ENCODE data around the gene CHL1.

The CHL1 gene

GRCh38 chr3:418239-418929 lies 221.8 kb downstream of the CHL1 start:
- DNase-seq: no peak

- DNase-seq: no peak
Measured at GRCh38 chr3:420584-420983, 224.0 kb downstream of the CHL1 start.

- DNase-seq: no peak
Measured at GRCh38 chr3:425079-425478, 228.5 kb downstream of the CHL1 start.

GRCh38 chr3:426072-426471 lies 229.5 kb downstream of the CHL1 start:
- no peak for DNase-seq

- DNase-seq: no peak
Measured at GRCh38 chr3:427128-427527, 230.6 kb downstream of the CHL1 start.

DNA sequence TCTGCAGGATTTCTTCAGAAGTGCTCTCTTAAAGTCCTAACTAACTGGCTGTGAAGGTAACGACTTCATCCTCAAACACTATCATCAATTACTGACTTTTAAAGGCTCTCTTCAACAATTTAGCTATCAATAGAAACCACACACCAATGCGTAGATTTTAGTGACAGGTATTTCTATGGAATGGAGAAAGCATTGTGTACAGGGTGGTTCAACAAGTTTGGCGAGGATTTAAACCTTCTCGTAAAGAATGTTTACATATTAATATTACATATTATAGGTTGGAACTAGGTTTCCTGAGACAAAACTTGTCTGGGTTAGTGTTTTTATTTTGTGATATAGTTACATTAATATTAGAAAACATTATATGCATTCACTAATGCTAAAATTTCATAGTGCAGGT lies 233.6 kb downstream of the CHL1 start:
- no peak for DNase-seq

GRCh38 chr3:435161-435560 lies 238.6 kb downstream of the CHL1 start:
- DNase-seq: no peak

DNA sequence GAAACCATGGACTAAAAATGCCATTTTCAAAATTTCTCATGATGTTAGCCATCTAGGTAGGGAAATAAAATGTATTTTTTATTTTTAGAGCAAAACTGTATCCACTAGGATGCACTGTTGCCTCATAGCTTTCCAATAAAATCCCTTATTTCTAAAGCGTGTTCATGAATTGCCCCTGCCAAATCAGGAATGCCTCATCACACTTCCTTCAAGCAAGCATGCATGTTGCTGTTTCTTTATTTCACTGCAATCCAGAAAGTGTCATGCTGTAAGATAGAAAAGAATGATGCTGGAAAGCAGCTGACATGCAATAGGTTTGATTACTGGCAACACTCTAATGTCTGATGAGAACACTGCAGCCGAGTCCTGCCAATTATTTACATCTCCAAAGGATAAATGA lies 239.5 kb downstream of the CHL1 start:
- DNase-seq: no peak

DNA sequence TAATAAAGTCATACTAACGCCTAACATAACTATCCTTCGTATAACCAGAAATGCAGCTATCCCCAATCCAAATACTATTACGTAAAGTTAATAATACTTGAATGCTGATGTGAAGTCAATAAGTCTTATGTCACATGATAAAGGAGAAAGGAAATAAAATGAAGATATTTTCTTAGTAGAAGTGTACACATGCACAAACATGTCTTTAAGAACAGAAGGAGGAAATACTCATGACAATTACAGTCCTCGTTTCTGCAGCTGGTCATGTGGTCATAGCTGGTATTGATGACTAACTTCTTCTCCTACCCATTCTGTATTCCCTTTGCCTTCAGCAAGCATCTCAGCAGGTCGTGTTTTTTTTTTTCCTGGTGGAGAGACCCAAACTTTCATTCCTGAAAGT lies 244.3 kb downstream of the CHL1 start:
- no peak for DNase-seq

DNA sequence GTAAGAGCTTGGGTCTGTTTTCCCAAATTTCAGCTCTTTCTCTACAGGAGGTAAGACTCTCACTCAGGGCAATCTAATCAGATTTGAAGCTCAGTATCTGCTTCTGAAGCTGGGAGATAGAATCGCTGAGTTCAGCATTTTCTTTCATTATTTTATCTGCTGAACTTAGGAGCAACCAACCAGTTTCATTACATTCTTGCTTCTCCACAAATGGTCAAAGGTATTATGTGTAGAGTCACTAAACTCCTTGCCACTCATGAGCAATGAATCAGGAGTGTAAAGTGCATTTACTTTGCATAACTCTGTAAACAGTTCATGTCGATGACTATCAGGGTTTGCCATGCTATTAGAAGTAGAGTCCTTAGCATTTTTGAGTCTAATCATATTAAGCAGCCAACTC lies 249.4 kb downstream of the CHL1 start:
- no peak for DNase-seq

GRCh38 chr3:447671-448070 lies 251.1 kb downstream of the CHL1 start:
- DNase-seq: no peak

DNA sequence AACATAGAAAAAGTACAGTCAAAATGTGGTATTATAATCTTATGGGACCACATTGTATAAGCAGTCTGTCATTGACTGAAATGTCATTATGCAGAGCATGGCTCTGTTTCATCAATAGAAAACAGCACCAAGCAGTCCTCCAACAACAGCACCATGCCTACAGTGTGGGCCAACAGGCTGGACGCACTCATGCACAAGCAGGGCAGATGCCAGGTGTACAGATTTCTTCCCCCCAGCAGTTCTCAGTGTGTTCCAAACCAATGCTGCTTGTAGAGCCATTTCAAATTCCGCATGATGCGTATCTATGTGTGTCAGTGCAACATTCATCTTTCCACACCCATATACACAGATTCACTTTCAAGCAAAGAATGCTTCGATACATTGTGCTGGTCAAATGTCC lies 253.1 kb downstream of the CHL1 start:
- DNase-seq: no peak

- no peak for DNase-seq
Measured at GRCh38 chr3:452221-452620, 255.7 kb downstream of the CHL1 start.

DNA sequence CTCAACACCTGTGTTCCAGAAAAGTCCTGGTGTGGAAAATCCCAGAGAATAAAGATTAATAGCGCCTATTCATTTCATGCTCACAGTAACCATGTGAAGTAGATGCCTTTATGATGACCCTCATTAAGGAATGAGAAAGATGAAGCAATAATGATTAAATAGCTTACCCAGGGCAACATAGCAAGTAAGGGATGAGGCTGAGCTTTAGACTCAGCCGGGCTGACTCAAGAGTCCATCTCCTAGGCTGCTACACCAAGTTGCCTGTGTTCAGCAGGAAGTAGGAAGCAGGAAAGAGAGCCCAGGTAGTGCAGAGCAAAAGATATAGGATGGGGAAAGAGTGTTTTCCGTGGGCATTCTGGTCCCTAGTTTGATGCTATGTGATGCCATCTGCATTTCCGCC lies 256.5 kb downstream of the CHL1 start:
- DNase-seq: no peak

GRCh38 chr3:454986-455385 lies 258.4 kb downstream of the CHL1 start:
- DNase-seq: no peak

GRCh38 chr3:458124-458523 lies 261.6 kb downstream of the CHL1 start:
- no peak for DNase-seq

GRCh38 chr3:458653-459310 lies 262.2 kb downstream of the CHL1 start:
- DNase-seq: no peak

Data from NCI-H2081 (cell line).